ENCODE results near the gene KIF18A. TPM values are rescaled to one million over a fixed set of nuclear protein-coding genes. Genes with fewer than 3 reads are reported as not detected.

The KIF18A gene
- polyA plus RNA-seq, 1 experiment, result 8.9 TPM

- ChIA-PET POLR2A (no interaction called here), CTCF (no interaction called here)
- Histone ChIP-seq H3K27ac (ENCODE audit: low read depth, low read length) (no peak overlapping the region), H3K9me3 (ENCODE audit: control insufficient read depth, insufficient read depth, low read length) (no peaks in the 10 kb centered on the region), H3K27me3 (ENCODE audit: control insufficient read depth, insufficient read depth, low read length) (no peaks in the 10 kb centered on the region), H3K4me3 (ENCODE audit: low read depth, low read length) (no peak overlapping the region)
- no peak for TF ChIP-seq CTCF (IDR thresholded peaks at IDR 0.05; ENCODE audit: low read depth, low read length)
- no peak for DNase-seq (ENCODE audit: low read depth, low spot score)
Observed at GRCh38 chr11:28048812-28049211, 59.1 kb downstream of the KIF18A start.

GRCh38 chr11:28043930-28044709, 63.8 kb downstream of the KIF18A start:
- no peak for DNase-seq (ENCODE audit: low read depth, low spot score)
- POLR2A ChIA-PET, result no interaction called here
- Histone ChIP-seq H3K27ac (ENCODE audit: low read depth, low read length) (no peak overlapping the region), H3K9me3 (ENCODE audit: control insufficient read depth, insufficient read depth, low read length) (no peaks in the 10 kb centered on the region), H3K27me3 (ENCODE audit: control insufficient read depth, insufficient read depth, low read length) (no peaks in the 10 kb centered on the region), H3K4me3 (ENCODE audit: low read depth, low read length) (no peak overlapping the region)
- CTCF ChIA-PET, result no interaction called here
- TF ChIP-seq CTCF (IDR thresholded peaks at IDR 0.05; ENCODE audit: low read depth, low read length), result no peak

GRCh38 chr11:28040384-28040783, 67.6 kb downstream of the KIF18A start:
- DNase-seq (ENCODE audit: low read depth, low spot score), result no peak
- ChIA-PET CTCF (no interaction called here), POLR2A (no interaction called here)
- no peaks in the 10 kb centered on the region for H3K9me3 ChIP-seq (ENCODE audit: control insufficient read depth, insufficient read depth, low read length)
- no peak for TF ChIP-seq CTCF (IDR thresholded peaks at IDR 0.05; ENCODE audit: low read depth, low read length)
- no peak overlapping the region for H3K27ac ChIP-seq (ENCODE audit: low read depth, low read length)
- H3K4me3 ChIP-seq (ENCODE audit: low read depth, low read length), result no peak overlapping the region
- H3K27me3 ChIP-seq (ENCODE audit: control insufficient read depth, insufficient read depth, low read length), result no peaks in the 10 kb centered on the region

- DNase-seq (ENCODE audit: low read depth, low spot score), result no peak
- no peak overlapping the region for H3K27ac ChIP-seq (ENCODE audit: low read depth, low read length)
- TF ChIP-seq CTCF (IDR thresholded peaks at IDR 0.05; ENCODE audit: low read depth, low read length), result no peak
- H3K27me3 ChIP-seq (ENCODE audit: control insufficient read depth, insufficient read depth, low read length), result no peaks in the 10 kb centered on the region
- no peaks in the 10 kb centered on the region for H3K9me3 ChIP-seq (ENCODE audit: control insufficient read depth, insufficient read depth, low read length)
- no peak overlapping the region for H3K4me3 ChIP-seq (ENCODE audit: low read depth, low read length)
- POLR2A ChIA-PET, result no interaction called here
- CTCF ChIA-PET, result no interaction called here
Observed at GRCh38 chr11:28038775-28039174, 69.2 kb downstream of the KIF18A start.

GRCh38 chr11:28026634-28027290, 81.2 kb downstream of the KIF18A start:
- H3K27me3 ChIP-seq (ENCODE audit: control insufficient read depth, insufficient read depth, low read length), result no peaks in the 10 kb centered on the region

More at GRCh38 chr11:28026634-28027290, 81.2 kb downstream of the KIF18A start:
- H3K4me3 ChIP-seq (ENCODE audit: low read depth, low read length), result no peak overlapping the region
- ChIA-PET CTCF (no interaction called here), POLR2A (no interaction called here)
- no peaks in the 10 kb centered on the region for H3K9me3 ChIP-seq (ENCODE audit: control insufficient read depth, insufficient read depth, low read length)
- DNase-seq (ENCODE audit: low read depth, low spot score), result no peak
- no peak for TF ChIP-seq CTCF (IDR thresholded peaks at IDR 0.05; ENCODE audit: low read depth, low read length)
- no peak overlapping the region for H3K27ac ChIP-seq (ENCODE audit: low read depth, low read length)
